Stimulated activated naive CD4-positive, alpha-beta T cell treated with Interleukin-2 at 50 U/mL for 16 hours (primary cell): ENCODE data around the gene PLPPR1.
"Not testable (repeated sequence)": the region's sequence is repeated elsewhere in the genome, so short reads cannot be mapped to it uniquely, and the experiment has no call there.

Experiments
- DNase-seq: peaks from one replicate; lab custom pipeline; 2025; lab: John Stamatoyannopoulos, UW

The PLPPR1 gene

DNA sequence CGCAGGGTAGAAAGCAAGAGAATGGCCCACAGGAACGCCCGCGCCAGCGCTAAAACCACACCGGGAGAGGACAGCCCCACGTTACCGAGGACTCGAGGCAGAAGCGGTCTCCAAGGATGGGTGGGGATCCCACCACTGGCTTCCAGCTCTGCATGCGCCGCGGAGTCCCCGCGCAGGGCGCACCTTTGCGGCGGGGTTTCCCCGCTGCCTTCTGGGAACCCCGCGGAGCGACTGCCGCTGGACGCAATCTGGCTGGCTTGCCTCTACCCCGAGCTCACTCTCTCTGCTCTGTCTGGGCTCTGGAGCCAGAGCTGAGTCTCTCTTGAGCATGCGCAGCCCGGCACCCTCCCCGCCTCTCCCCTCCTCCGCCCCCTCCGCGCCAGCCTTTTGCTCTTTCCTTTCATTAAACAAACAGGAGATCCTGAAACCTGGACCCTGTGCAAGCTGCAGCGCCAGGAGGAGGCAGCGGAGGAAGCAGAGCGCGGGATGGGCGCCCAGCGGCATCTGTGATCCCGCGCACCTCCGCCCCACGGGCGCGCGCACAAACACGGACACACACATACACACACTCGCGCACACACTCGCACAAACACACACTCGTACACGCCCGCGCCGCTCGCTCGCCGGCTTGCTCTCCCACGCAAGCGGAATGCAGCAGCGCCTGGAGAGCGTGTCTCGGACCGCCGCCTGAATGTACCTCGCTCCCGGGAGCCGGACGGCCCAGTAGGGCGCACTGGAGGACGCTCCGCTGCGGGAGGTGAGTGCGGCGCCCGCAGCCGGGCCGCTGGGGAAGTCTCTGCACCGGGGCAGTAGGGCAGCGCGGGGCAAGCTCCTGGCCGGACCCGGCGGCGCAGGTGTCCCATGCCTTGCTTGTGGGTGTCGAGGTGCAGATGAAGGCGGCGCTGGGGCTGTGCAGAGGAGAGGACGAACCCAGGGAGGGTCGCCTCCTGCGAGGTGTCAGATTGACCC, at the start of gene PLPPR1:
TSS of gene PLPPR1 (plus strand) at position 382 of the 969 bp plus-strand sequence.
- no peak for DNase-seq

DNA sequence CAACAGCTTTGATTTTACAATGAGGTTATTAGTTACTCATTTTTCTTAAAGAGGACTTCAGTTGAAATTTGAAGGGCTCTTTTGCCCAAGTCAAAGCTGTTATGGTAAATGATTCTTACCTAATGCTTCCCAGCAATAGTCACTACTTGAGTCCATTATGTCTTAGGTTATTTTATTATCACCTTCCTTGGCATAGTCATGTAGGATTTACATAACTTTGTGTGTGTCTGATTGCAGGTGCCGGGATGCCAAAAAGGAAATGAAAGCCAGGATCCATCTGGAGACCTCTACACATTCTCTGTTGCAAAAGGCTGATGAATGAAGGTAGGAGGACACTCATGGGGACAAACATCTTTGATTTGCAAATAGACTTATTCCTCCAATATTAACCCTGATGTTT, 38.8 kb upstream of the PLPPR1 start:
- no peak for DNase-seq

DNA sequence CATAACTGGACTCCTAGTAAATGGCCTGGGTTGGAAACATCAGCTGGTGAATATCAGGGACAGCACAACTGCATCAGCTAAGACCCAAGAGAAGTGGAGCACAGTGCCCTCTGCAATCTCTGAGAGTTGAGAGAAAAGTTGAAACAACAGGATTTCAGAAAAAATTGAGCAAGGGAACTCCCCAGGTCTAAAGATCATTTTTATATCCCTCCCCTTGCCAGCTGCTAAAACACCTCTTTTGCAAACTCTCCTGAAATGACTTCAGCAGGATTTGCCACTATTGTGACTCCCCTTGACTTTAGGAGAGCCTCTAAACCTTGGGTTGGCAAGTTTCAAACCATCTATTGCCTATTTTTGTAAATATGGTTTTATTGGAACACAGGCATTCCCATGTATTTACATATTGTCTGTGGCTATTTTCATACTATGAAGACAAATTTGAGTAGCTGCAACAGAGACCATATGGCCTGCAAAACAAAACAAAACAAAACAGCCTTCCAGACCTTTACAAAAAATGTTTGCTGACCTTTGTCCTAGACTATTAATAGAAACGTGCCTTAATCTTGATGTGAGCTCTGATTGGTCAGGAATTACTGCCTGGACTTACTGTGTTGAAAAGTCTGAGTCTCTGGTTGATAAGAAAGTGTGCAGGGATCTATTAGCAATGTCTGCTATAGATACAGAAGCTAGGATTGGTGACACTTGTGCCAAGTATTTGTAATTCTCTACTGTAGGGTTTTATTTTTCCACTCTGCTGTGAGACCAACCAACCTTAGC, 37.7 kb upstream of the PLPPR1 start:
- DNase-seq = no peak

DNA sequence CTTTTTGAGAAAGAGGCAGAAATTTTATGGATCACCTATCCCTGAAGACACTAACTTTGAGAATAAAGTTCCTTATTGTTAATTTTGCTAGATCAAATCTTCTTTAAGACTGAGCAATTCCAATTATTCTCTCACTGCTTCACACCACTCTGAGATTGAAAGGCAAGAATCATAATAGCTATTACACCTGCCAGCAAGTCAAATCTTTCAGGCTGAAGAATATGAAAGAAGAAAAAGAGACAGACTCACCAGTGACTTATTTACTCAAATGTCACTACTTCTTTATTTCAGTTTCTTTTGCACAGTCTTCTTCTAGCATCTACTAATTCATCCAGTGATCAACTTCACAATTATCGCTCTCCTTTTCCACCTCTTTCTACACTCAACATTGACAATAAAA, 35.9 kb upstream of the PLPPR1 start:
- DNase-seq = no peak

DNA sequence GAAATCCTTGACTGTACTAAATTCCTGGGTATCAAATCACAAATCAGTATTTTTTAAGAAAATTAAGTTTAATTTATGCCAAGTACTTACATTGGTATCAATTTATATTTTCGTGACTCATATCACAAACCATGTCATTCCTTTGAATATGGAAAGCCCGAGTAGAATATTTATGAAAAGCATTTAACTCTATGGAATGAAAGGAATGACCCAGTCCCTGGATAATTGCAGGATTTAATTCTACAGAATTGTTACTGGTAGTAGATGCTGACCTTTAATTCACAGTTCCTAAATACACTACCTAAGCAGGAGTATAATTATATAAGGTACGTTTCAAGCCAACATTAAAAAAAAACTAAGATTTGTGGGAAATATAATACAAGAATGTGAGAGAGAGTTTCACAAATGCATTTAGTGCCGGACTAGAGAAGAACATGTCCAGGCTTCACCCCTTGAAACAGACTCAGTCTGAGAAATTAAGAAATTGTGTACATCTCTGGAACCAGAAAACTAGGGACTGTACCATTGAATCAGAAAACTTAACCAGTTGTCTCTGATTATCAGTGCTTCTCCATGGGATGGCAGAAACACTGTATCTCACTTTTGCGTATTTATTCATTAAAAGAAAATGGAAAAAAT, 28.5 kb upstream of the PLPPR1 start:
- DNase-seq = no peak

DNA sequence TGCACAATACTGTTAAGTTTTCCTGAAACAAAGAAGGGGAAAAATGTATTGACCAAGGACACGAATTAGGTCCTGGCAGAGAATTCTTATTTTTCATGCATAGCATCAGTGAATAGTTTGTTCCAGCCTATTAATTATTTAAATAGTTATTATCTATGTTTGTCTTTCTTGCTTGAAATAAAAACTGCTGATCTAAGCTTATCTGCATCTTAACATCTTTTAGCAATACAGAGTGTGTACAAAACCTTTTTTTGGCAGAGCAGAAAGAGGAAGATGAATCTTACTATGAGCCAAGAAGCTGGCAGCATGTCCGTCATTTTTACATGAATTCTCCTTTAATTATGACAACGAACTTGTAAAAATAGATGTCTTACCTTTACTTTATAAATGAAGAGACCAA, 23.3 kb upstream of the PLPPR1 start:
- no peak for DNase-seq

DNA sequence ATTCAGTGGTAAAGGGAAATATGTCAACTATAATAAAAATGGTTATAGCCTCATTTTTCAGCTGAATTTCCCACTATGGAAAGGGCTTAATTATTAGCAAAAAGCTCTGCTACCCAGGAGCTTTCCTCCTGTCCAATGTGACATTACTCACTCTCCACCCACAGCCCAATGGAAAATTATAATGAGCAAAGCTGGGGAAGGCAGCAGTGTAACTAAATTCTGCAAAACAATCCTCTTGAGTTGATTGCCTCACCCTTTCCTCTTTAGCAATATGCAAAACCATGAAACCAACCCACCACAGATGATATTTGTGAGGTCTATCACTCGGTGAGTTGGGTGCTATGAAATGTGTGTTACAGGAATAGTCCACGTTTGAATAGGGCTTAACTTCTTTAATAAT, 14.0 kb upstream of the PLPPR1 start:
- DNase-seq = no peak

DNA sequence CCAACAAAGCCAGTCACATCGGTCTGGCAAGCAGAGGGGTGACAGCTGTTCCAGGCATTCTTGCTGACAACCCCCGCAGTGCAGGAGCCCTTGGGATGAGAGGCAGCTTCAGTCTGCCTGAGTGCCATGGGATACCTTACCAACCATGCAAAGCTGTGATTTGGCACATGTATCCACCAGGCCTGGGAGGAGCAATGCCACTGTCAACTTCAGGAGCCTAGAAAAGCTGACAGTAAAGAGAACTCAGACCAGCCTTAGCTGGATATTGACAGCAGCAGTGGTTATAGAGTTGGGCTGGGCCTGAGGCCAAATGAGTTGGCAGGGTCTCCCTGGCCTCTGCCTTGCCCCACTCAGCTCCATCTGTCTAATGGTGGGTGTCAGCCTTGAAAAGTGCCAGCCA, 10.1 kb upstream of the PLPPR1 start:
- no peak for DNase-seq

DNA sequence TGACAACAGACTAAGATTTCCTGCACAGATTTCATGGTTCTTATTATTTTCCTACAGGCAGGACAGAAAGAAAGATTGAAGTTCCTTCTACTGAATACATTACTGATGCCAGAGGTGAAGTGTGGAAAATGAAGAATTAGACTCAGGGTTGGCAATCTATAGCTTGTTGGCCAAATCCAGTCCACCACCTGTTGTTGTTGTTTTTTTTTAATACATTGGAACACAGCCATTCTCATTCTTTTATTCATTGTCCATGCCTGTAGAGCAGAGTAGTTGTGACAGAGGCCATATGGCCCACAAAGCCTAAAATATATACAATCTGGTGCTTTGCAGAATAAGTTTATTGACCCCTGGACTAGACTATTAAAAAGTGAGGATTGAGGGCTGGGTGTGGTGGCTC, 5.8 kb upstream of the PLPPR1 start:
- DNase-seq = no peak

DNA sequence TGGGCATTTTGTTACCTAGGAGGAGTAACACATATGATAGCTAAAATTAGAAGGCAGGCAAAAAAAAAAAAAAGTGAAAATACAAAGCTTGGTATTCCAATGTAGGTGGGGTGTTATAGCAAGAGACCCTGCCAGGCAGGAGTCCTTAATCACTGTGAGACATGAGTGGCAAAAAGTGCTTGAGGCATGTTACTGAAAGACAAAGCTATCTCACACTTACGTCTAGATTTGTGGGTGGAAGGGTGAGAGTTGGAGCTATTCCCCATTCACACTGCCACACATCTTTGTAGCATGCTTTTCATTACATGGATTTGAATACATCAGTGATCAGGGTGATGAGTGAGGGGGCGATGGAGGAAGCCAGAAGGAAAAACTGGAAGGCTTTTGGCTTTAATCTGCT, 2.6 kb upstream of the PLPPR1 start:
- no peak for DNase-seq

DNA sequence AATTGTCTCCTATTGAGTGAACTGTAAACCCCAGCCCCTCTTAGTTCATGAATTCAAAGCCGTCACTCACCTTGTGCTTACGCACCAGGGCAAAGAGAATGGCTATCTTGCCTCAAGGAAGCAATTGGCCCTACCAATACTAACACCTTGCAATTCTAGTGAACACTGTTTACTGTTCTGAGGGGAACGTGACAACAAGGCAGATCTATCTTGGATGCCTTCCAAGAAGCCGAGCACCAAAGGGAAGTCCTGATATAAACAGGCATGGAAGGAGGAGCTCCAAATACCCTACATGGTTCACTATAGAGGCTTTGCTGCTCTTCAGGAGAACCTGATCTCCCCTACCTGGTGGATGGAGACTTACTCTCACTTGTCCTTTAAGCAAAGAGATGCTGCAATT, 1.7 kb upstream of the PLPPR1 start:
- DNase-seq = no peak

DNA sequence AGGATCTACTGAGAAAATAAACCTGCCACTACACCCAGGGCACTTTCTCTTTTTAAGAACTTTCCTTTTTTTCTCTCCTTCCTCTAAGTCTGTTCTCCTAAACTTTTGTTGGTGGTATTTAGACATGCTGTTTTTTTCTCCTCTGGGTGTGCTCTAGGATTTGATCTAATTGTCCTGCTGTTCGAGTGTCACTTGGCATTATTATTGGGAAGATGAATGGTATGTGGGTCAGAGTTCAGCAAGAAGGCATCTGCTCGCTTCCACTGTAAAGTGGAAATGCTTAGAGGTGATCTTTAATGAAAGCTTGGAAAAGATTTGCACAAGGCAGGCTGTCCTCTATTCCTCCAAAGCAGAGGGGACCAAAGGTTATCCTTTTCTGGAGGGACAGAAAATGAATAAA, 1.3 kb upstream of the PLPPR1 start:
- no peak for DNase-seq

DNA sequence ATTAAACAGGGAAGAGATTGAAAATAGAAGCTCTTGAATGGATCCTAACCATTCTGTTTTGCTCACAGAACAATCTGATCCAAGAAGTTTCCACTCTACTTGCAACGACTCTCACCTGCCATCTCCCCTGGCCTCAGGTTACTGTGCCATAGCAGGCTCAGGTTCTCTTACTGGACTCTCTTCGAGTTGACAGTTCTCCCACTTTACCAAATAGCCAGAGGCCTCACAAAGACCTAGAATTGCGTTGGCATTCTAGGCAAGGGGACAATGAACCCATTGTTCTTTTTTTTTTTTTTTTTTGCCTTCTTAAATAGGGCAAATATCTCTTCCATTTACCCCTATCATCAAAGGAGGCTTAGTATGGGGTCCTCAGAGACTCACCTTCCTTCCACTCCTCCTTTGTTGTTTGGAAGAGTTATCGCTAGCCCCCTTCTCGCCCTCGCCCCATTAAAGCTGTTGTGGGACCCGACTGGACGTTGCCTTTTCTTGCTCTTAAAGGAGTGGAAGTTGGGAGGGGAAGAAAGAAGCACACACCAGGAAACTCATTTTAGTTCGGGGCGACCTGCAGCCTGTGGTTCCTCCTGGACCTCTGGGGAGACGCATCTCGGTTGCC, 688 bp upstream of the PLPPR1 start:
- DNase-seq = no peak

DNA sequence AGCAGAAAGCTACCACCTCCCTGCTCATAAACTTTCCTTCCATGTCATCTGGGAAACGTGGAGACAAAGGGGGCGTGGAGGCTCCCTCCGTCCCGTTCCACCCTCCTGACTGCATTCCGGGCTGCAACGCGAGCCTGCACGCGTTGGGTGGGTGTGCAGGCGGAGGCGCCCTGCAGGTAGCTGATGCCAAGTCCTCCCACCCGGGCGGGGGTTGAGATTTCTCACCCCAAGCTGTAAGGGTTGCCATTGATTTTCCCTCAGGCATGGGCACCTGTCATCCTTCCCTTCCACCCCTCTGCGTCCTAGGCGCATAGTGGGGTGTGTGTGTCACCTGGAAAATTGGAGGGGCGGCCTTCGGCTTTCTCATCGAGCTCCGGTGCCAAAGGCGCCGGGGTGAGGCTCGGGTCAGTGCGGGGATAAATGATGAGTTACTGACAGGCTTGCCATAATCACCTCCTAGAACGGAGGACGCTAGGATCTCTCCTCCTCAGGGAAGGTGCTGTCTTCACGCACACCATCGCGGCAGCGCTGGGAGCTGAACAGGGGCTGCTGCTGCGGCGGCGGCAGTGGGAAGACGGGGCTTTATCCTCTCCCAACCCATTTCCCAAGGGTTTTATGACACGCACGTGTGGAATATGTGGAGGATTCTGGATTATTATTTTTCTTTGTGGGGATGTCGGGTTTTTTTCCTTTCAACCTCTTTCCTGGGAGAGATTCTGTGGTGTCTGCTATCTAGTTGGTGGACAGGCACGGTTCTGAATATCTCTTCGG, 973 bp downstream of the PLPPR1 start:
- DNase-seq = no peak

DNA sequence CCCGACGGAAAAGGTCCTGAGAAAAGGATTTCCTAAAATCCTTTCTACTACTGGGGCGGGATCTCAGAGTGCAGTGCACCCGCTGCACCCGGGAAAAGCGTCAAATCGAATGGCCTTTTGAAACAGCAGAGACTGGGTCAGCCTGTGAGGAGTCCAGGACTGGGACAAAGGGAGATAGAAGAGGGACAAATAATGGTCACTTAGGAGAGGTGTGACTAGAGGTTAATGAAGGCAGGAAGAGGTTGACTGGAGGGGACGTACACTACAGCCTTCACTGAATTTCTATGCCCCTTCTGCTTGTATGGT, 1.5 kb downstream of the PLPPR1 start:
- DNase-seq = no peak

DNA sequence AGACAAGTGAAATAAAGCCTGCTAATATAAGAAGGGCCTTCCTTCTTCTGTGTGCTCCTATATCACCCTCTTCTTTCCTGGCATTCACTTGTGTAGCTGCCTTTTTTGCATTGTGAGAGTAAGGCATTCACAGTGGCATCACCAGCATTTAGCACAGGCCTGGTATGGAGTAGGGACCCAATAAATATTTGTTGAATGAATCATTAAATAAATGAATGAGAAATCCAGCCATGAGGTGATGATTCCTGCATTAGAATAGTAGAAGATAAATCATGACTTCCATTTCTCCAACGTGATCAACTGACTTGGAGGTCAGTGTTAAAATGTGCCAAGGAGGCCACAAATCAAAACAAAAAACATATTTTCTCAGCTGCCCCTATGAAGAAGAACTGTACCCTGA, 3.9 kb downstream of the PLPPR1 start:
- no peak for DNase-seq

DNA sequence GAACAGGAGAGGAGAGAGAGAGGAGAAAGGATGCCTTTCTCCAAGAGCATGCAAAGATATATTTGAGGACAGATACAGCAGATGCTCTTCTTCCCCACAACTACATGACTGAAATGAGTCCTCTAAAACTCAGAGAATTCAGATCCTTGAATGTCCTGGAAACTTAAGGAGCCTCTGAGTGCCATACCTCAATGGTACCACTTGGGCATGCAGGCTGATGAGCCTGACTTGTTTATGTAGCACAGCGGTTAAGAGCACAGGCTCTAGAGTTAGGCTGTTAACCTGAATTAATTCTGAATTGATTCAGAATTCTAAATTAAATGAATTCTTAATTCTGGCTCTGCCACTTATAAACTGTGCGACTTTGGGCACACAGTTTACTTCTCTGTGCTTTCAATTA, 5.7 kb downstream of the PLPPR1 start:
- DNase-seq = no peak

DNA sequence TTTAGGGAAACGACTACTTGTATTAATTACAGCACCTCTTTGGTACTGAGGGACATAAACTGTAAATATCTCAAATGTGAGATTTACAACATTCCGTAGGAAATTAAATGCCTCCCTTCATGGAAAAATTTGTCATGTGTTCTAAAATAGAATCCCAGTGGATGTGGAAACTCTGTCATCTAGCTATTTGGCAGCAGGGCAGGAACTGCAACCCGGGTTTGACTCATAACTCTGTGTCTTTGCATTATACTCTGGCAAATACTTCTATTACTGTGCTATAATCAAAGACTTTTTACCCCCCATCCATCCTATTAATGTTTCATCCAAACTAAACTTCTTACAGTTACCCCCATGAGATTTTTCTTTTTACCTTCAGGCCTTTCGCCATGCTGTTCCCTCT, 6.6 kb downstream of the PLPPR1 start:
- DNase-seq = no peak

DNA sequence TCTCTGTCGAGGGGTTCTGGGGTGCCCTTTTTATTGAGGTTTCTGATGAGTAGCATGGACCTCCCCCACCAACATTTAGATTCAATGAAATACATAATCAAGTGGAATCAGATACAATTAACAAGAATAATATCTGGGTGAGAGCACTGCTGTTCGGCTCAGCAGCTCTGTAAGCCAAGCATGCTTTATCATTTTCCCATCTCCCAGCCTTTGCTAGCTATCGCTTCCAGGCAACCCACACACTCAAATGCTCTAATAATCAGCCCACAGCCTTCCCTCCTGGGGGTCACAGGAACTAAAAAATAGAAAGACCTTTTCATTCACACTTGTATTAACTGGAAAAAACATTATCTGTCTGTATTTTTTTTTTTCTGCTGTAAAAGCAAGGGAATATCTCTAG, 8.9 kb downstream of the PLPPR1 start:
- DNase-seq = no peak

DNA sequence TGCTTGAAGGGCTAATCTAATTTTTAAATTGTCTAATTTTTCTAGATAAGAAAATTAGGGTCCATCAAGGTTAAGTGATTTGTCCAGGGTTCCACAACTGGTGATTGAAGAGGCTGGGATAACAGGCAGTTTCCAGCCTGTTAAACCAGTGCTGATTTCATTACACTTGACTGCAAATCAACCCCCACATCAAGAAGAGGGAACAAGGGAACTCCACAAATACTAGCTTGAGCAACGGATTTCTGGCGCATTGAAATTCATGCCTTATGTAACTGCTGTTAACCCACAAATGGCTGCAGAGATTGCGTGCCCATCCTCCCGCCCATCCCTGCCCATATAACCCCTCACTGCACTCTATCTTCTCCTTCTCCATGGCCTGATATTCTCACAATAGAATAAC, 10.0 kb downstream of the PLPPR1 start:
- DNase-seq = no peak

DNA sequence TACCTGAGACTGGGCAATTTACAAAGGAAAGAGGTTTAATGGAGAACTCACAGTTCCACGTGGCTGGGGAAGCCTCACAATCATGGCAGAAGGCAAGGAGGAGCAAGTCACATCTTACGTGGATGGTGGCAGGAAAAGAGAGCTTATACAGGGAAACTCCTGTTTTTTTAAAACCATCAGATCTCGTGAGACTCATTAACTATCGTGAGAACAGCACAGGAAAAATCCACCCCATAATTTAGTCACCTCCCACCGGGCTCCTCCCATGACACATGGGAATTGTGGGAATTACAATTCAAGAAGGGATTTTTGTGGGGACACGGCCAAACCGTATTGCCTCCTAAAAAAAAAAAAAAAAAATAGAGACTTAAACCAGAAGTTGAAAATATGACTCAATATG, 11.1 kb downstream of the PLPPR1 start:
- DNase-seq = not testable (repeated sequence)
